HepG2 (cell line): ENCODE results near the gene C1QTNF6. TPM values are rescaled to one million over a fixed set of nuclear protein-coding genes. Genes with fewer than 3 reads are reported as not detected.

ENCODE experiments used
- ATAC-seq: fragments of 200-7000 bp; cut with Tn5 transposase; 3 replicates; pipeline ENCODE4 v1.9.1; 2020; ENCODE audit warnings: mild to moderate bottlenecking, moderate library complexity
- BruUV-seq: library from RNA; stranded (reverse); fragments of 400-500 nt; replicated peaks from 2 replicates; lab custom pipeline; 2021; lab: Mats Ljungman, UMichigan
- CTCF ChIA-PET: fragments of 300-600 bp; formaldehyde crosslinking; extraction: SDS; loops from one replicate; lab custom pipeline; 2021; ENCODE audit warnings: low total read pairs, inconsistent platforms, low intra/inter-chr PET ratio; lab: Yijun Ruan, JAX
- POLR2A ChIA-PET: fragments of 350-600 bp; sonication (Branson Sonifier 250); formaldehyde crosslinking; loops from one replicate; lab custom pipeline; 2020; ENCODE audit warnings: antibody characterized with exemption, inconsistent platforms; lab: Yijun Ruan, JAX
- DNase-seq: peaks from one replicate; pipeline ENCODE4 v3.0.0-alpha.2; 2015; ENCODE audit warnings: low spot score
- FAIRE-seq: peaks from 3 replicates; lab custom pipeline; 2011; peaks lifted over from hg19 to GRCh38; lab: Jason Lieb, UNC
- H2AFZ ChIP-seq: one replicate; pipeline ENCODE4 v1.6.1; 2011; ENCODE audit warnings: low read length, inconsistent platforms
- H3K27ac ChIP-seq: fragments of 300-600 bp; 3 replicates; pipeline ENCODE4 v1.8.0; 2011; ENCODE audit warnings: mixed run types, mild to moderate bottlenecking, mixed read lengths, low read length, inconsistent platforms; ENCODE audit not compliant: insufficient read depth; ENCODE audit errors: extremely low read length
- H3K27me3 ChIP-seq, 2 experiments: fragments of 200-600 bp in 1 of 2; 2 replicates in 1 of 2; 3 replicates in 1 of 2; pipeline versions ENCODE4 v1.6.0 to v1.8.0; 2011; ENCODE audit warnings: low read length in 2 of 2, mild to moderate bottlenecking in 2 of 2, moderate library complexity in 2 of 2, inconsistent platforms in 1 of 2; ENCODE audit not compliant: insufficient read depth in 2 of 2, control insufficient read depth in 1 of 2
- H3K36me3 ChIP-seq, 2 experiments: fragments of 200-600 bp in 1 of 2; replicated peaks in 1 of 2; 2 replicates in 1 of 2; 3 replicates in 1 of 2; pipeline versions ENCODE4 v1.5.1 to v1.8.0; 2011; ENCODE audit warnings: low read length in 2 of 2, inconsistent platforms in 1 of 2; ENCODE audit not compliant: insufficient read depth in 2 of 2, control insufficient read depth in 1 of 2
- H3K4me1 ChIP-seq: 2 replicates; pipeline ENCODE4 v1.5.1; 2012; ENCODE audit warnings: low read length, inconsistent platforms; ENCODE audit not compliant: insufficient read depth
- H3K4me2 ChIP-seq: 2 replicates; pipeline ENCODE4 v1.6.0; 2011; ENCODE audit warnings: low read depth, low read length, inconsistent platforms
- H3K4me3 ChIP-seq, 3 experiments: fragments of 200-600 bp in 1 of 3; sonication (generic), shearing (Covaris generic) in 1 of 3; replicated peaks in 1 of 3; 2 replicates each; pipeline ENCODE4 v1.5.1; 2011 to 2016; ENCODE audit warnings: low read length in 3 of 3, inconsistent platforms in 2 of 3, low read depth in 2 of 3, mild to moderate bottlenecking in 2 of 3, control low read depth in 1 of 3, mixed read lengths in 1 of 3; ENCODE audit not compliant: insufficient read depth in 1 of 3
- H3K79me2 ChIP-seq: one replicate; pipeline ENCODE4 v1.6.1; 2011; ENCODE audit warnings: low read length, inconsistent platforms; ENCODE audit not compliant: insufficient read depth
- H3K9ac ChIP-seq: 2 replicates; pipeline ENCODE4 v1.6.0; 2011; ENCODE audit warnings: mild to moderate bottlenecking, low read depth, low read length, inconsistent platforms; ENCODE audit not compliant: insufficient read depth
- H3K9me3 ChIP-seq: 2 replicates; pipeline ENCODE4 v1.5.1; 2012; ENCODE audit warnings: mild to moderate bottlenecking, low read length
- H4K20me1 ChIP-seq: 2 replicates; pipeline ENCODE4 v1.6.0; 2011; ENCODE audit warnings: inconsistent platforms, mild to moderate bottlenecking, low read length, moderate library complexity; ENCODE audit not compliant: insufficient read depth
- DPF2 ChIP-seq: sonication (generic); formaldehyde crosslinking; IDR thresholded peaks from 2 replicates; pipeline ENCODE4 v1.4.0; 2020; ENCODE audit warnings: mild to moderate bottlenecking, low read depth, missing genetic modification reagents, borderline replicate concordance
- ELF3 ChIP-seq: IDR thresholded peaks from 2 replicates; pipeline ENCODE4 v1.6.1; 2016; ENCODE audit warnings: missing genetic modification reagents, missing compliant biosample characterization
- HNRNPUL1 ChIP-seq: fragments of 200-400 bp; formaldehyde crosslinking; IDR thresholded peaks from 2 replicates; pipeline ENCODE4 v1.6.1; 2017; ENCODE audit warnings: low read depth, mild to moderate bottlenecking, low read length, moderate library complexity
- KAT8 ChIP-seq: IDR thresholded peaks from 2 replicates; pipeline ENCODE4 v1.6.1; 2016; ENCODE audit warnings: missing genetic modification reagents, missing compliant biosample characterization
- MBD4 ChIP-seq: IDR thresholded peaks from 2 replicates; pipeline ENCODE4 v1.6.1; 2012; ENCODE audit warnings: low read length, inconsistent platforms, borderline replicate concordance
- RBFOX2 ChIP-seq: fragments of 200-400 bp; formaldehyde crosslinking; IDR thresholded peaks from 2 replicates; pipeline ENCODE4 v1.6.1; 2017; ENCODE audit warnings: low read depth, mild to moderate bottlenecking, low read length
- REPIN1 ChIP-seq: sonication (generic); formaldehyde crosslinking; IDR thresholded peaks from 2 replicates; pipeline ENCODE4 v1.8.0; 2022; ENCODE audit warnings: missing genetic modification reagents, low read depth, mild to moderate bottlenecking, borderline replicate concordance
- SETDB1 ChIP-seq: sonication (generic); formaldehyde crosslinking; IDR thresholded peaks from 2 replicates; pipeline ENCODE4 v1.5.1; 2020; ENCODE audit warnings: missing genetic modification reagents, mild to moderate bottlenecking, borderline replicate concordance
- SMARCE1 ChIP-seq: fragments of 450-650 bp; IDR thresholded peaks from 2 replicates; pipeline ENCODE4 v1.6.1; 2017; ENCODE audit warnings: borderline replicate concordance
- SRY ChIP-seq: sonication (generic); formaldehyde crosslinking; IDR thresholded peaks from 2 replicates; pipeline ENCODE4 v1.8.0; 2022; ENCODE audit warnings: mild to moderate bottlenecking, missing genetic modification reagents
- TGIF2 ChIP-seq: IDR thresholded peaks from 2 replicates; pipeline ENCODE4 v1.6.1; 2016; ENCODE audit warnings: control low read depth, missing compliant biosample characterization
- U2AF2 ChIP-seq: fragments of 200-400 bp; formaldehyde crosslinking; IDR thresholded peaks from 2 replicates; pipeline ENCODE4 v1.6.1; 2017; ENCODE audit warnings: low read depth, mild to moderate bottlenecking, low read length
- ZNF768 ChIP-seq: sonication (generic); formaldehyde crosslinking; IDR thresholded peaks from 2 replicates; pipeline ENCODE4 v1.4.0; 2020; ENCODE audit warnings: missing genetic modification reagents
- ZNF878 ChIP-seq: sonication (generic); formaldehyde crosslinking; IDR thresholded peaks from 2 replicates; pipeline ENCODE4 v1.8.1; 2023; ENCODE audit warnings: mild to moderate bottlenecking, missing genetic modification reagents, moderate library complexity
- WGBS: methylation state at CpG from one replicate; pipeline ENCODE4 v1.1.6; 2017; ENCODE audit warnings: low lambda C conversion rate; 5-methylcytosine and 5-hydroxymethylcytosine counted together
- in situ Hi-C: cut with HindIII; loops from 2 replicates; pipeline ENCODE4 v1.10.0; 2017; ENCODE audit warnings: low pct_unique_long_range_greater_than_20kb; ENCODE audit not compliant: extremely low pct_ligation_motif_present
- intact Hi-C: fragments of 100-400 bp; cut with micrococcal nuclease; formaldehyde crosslinking; loops from one replicate; pipeline ENCODE4 v1.10.0; 2022; ENCODE audit not compliant: unreplicated experiment
- polyA plus RNA-seq, 8 experiments: library from polyadenylated mRNA; depleted of rRNA in 3 of 8; stranded (reverse) in 7 of 8; unstranded in 1 of 8; fragments of >200 nt; fragmentation: Illumina TruSeq in 4 of 8; extraction: Trizol in 4 of 8; gene quantifications; 2 replicates each; pipeline versions ENCODE4 v1.2.1 to v1.2.3, GENCODE V29; 2011 to 2016; ENCODE audit warnings: low read depth in 4 of 8, missing spikeins in 1 of 8, mixed read lengths in 1 of 8; ENCODE audit not compliant: insufficient read depth in 1 of 8
- total RNA-seq, 5 experiments: library from RNA; depleted of rRNA; stranded (reverse); fragments of >200 nt; fragmentation: Illumina TruSeq; extraction: Trizol; gene quantifications; 2 replicates each; pipeline ENCODE4 v1.2.3, GENCODE V29; 2016; ENCODE audit warnings: low read depth in 1 of 5
- TF ChIP-seq, protein P1 (sequence below): sonication (generic); formaldehyde crosslinking; IDR thresholded peaks from 2 replicates; pipeline ENCODE4 v1.5.1; 2020; ENCODE audit warnings: mild to moderate bottlenecking, missing genetic modification reagents, moderate library complexity

Gene C1QTNF6
- total and polyA plus RNA-seq, 2 of the 13 experiments (the other 11 are each of a cell fraction or from before 2014, with no cell fraction given): 2.7 to 6.9 TPM

DNA sequence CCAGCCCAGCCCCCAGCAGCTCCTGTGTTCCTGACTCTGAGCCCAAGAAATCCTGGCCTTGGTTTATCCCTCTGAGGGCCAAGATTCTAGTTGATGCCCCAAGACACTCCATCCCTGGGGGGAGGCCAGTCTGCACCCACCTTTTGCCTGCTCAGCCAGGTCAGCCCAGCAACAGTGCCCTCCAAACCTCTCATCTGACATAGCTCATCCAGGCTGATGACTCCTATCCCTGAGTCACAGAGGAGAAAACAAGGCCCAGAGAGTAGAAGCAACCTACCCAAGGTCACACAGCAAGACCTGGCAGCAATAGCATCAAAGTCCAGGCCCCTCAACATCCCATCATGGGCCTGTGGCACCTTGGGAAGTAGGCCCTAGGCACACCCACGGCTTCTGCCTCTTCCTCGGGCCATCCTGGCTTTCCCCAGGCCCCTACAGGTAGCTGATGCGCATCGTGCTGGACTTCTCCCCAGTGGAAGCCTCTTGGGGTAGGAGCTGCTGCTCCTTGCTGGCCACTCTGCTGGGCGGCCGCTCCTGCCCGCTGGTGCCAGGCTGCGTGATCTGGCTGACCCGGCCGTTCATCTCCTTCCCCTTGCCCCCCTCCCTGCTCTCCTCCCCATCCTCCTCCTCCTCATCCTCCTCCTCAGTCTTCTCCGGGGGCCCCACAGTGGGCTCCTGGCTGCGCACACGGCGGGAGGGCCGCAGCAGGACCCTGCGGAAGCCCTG lies 18.2 kb upstream of the C1QTNF6 start:
- TF ChIP-seq TGIF2 (no peak), REPIN1 (no peak), HNRNPUL1 (no peak), DPF2 (CRISPR knock-in tag) (no peak), ZNF768 (CRISPR knock-in tag) (peak; percentile 87), SETDB1 (CRISPR knock-in tag) (no peak), MBD4 (no peak), SMARCE1 (no peak)
- FAIRE-seq (no peak), ATAC-seq (no peak), DNase-seq (no peak)
- CTCF ChIA-PET: no interaction called here
- 83% methylated on average over 14 of the region's 16 CpGs for WGBS
- H3K4me1 ChIP-seq: peaks cover 16% of the 10 kb centered on the region
- H3K27ac ChIP-seq: no peak overlapping the region
- H3K79me2 ChIP-seq: no peaks in the 10 kb centered on the region
- BruUV-seq: no TSS peak
- POLR2A ChIA-PET: no interaction called here
- H3K36me3 ChIP-seq: no peaks in the 10 kb centered on the region
- in situ Hi-C loops (no loop called here), intact Hi-C loops (no loop called here)
- H3K4me3 ChIP-seq: no peak overlapping the region
- H4K20me1 ChIP-seq: no peaks in the 10 kb centered on the region
- no peaks in the 10 kb centered on the region for H3K9me3 ChIP-seq
- H3K4me2 ChIP-seq: no peak overlapping the region
- H3K9ac ChIP-seq: no peak overlapping the region
- no peak overlapping the region for H2AFZ ChIP-seq
- H3K27me3 ChIP-seq: peaks cover 0 to 6% of the 10 kb centered on the region in 2 experiments; a peak in 2 of 5 replicates

DNA sequence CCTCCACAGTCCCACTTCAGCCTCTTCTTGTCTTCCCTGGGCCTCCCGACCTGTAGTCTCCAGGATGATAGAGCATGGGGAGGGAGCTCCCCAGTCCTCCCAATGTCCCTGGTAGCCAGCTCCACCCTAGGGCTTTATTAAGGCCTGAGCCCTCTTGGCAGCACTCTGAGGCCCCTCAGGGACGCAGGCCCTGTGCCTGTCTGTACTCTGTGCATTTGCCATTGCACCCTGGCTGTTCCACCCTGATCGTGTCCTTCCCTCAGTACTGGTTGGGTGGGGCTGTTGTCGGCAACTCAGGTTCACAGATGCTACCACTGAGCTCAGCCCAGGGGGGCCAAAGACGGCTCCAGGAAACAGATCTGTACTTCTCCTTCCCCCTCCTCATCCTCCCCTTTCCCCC lies 17.0 kb upstream of the C1QTNF6 start:
- no peak overlapping the region for H3K4me3 ChIP-seq
- DNase-seq (no peak), FAIRE-seq (no peak), ATAC-seq (no peak)
- WGBS: 27% methylated on average over 3 of the region's 5 CpGs
- no peak overlapping the region for H3K9ac ChIP-seq
- H3K79me2 ChIP-seq: no peaks in the 10 kb centered on the region
- CTCF ChIA-PET: no interaction called here
- BruUV-seq: no TSS peak
- no peaks in the 10 kb centered on the region for H4K20me1 ChIP-seq
- H2AFZ ChIP-seq: no peak overlapping the region
- in situ Hi-C loops (no loop called here), intact Hi-C loops (no loop called here)
- H3K9me3 ChIP-seq: no peaks in the 10 kb centered on the region
- TF ChIP-seq RBFOX2 (no peak), SRY (no peak), KAT8 (CRISPR knock-in tag) (no peak), ELF3 (CRISPR knock-in tag) (no peak), U2AF2 (no peak), ZNF878 (CRISPR knock-in tag) (no peak)
- TF ChIP-seq, protein P1, sequence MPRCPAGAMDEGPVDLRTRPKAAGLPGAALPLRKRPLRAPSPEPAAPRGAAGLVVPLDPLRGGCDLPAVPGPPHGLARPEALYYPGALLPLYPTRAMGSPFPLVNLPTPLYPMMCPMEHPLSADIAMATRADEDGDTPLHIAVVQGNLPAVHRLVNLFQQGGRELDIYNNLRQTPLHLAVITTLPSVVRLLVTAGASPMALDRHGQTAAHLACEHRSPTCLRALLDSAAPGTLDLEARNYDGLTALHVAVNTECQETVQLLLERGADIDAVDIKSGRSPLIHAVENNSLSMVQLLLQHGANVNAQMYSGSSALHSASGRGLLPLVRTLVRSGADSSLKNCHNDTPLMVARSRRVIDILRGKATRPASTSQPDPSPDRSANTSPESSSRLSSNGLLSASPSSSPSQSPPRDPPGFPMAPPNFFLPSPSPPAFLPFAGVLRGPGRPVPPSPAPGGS (CRISPR knock-in tag): no peak
- no peak overlapping the region for H3K4me2 ChIP-seq
- no peaks in the 10 kb centered on the region for H3K36me3 ChIP-seq
- H3K27me3 ChIP-seq: no peaks in the 10 kb centered on the region
- POLR2A ChIA-PET: no interaction called here
- no peak overlapping the region for H3K27ac ChIP-seq
- peaks cover 21% of the 10 kb centered on the region for H3K4me1 ChIP-seq
